OCI-LY7 (cell line): ENCODE data around the gene LRRC26. TPM values are rescaled to one million over a fixed set of nuclear protein-coding genes. Genes with fewer than 3 reads are reported as not detected.

Experiments used
- BruUV-seq: library from RNA; stranded (reverse); fragments of 400-500 nt; replicated peaks from 2 replicates; lab custom pipeline; 2021; lab: Mats Ljungman, UMichigan
- CTCF ChIA-PET: fragments of 300-600 bp; sonication (Branson Sonifier 250); formaldehyde crosslinking; loops from one replicate; lab custom pipeline; 2022; ENCODE audit warnings: antibody characterized with exemption; ENCODE audit not compliant: unreplicated experiment; lab: Charles Lee
- POLR2A ChIA-PET: fragments of 300-600 bp; sonication (Branson Sonifier 250); formaldehyde crosslinking; loops from one replicate; lab custom pipeline; 2022; ENCODE audit warnings: antibody characterized with exemption; lab: Charles Lee
- DNase-seq: peaks from one replicate; pipeline ENCODE4 v3.0.0-alpha.2; 2015; ENCODE audit warnings: low spot score
- H2AFZ ChIP-seq: fragments of 200-600 bp; sonication (generic), shearing (Covaris generic); 2 replicates; pipeline ENCODE4 v1.6.1; 2014; ENCODE audit warnings: mild to moderate bottlenecking, antibody characterized with exemption, low read length, moderate library complexity
- H3K27ac ChIP-seq: fragments of 200-600 bp; sonication (generic); 2 replicates; pipeline ENCODE4 v1.5.1; 2014; ENCODE audit warnings: mixed run types, low read depth, mild to moderate bottlenecking, moderate library complexity, low read length, inconsistent platforms; ENCODE audit not compliant: poor library complexity, severe bottlenecking
- H3K36me3 ChIP-seq: fragments of 200-600 bp; sonication (generic); 2 replicates; pipeline ENCODE4 v1.6.1; 2014; ENCODE audit warnings: mild to moderate bottlenecking, antibody characterized with exemption, low read length, moderate library complexity, mixed read lengths; ENCODE audit not compliant: insufficient read depth
- H3K4me1 ChIP-seq: fragments of 200-600 bp; sonication (generic); 2 replicates; pipeline ENCODE4 v1.5.1; 2014; ENCODE audit warnings: mild to moderate bottlenecking, low read length; ENCODE audit not compliant: insufficient read depth, poor library complexity, severe bottlenecking
- H3K4me2 ChIP-seq: fragments of 200-600 bp; sonication (generic); 2 replicates; pipeline ENCODE4 v1.6.1; 2014; ENCODE audit warnings: mild to moderate bottlenecking, low read length
- H3K4me3 ChIP-seq: fragments of 200-600 bp; sonication (generic); 2 replicates; pipeline ENCODE4 v1.5.1; 2014; ENCODE audit warnings: mild to moderate bottlenecking, low read depth, low read length; ENCODE audit not compliant: poor library complexity, severe bottlenecking
- H3K79me2 ChIP-seq: fragments of 200-600 bp; sonication (generic); 2 replicates; pipeline ENCODE4 v1.6.1; 2016; ENCODE audit warnings: low read depth, mild to moderate bottlenecking, low read length, moderate library complexity, mixed read lengths; ENCODE audit not compliant: insufficient read depth
- H3K9me2 ChIP-seq: fragments of 200-600 bp; sonication (generic); 2 replicates; pipeline ENCODE4 v1.6.1; 2016; ENCODE audit warnings: mild to moderate bottlenecking, low read length, mixed read lengths; ENCODE audit not compliant: insufficient read depth
- H3K9me3 ChIP-seq: fragments of 200-600 bp; sonication (generic); 2 replicates; pipeline ENCODE4 v1.6.1; 2014; ENCODE audit warnings: mild to moderate bottlenecking, mixed run types, low read length, mixed read lengths
- H4K20me1 ChIP-seq: fragments of 200-600 bp; sonication (generic); 2 replicates; pipeline ENCODE4 v1.6.1; 2014; ENCODE audit warnings: mild to moderate bottlenecking, antibody characterized with exemption, low read length, moderate library complexity, mixed read lengths; ENCODE audit not compliant: insufficient read depth
- CTCF ChIP-seq: fragments of 200-600 bp; sonication (generic); conservative IDR thresholded peaks from 2 replicates; pipeline ENCODE4 v1.5.1; 2014; ENCODE audit warnings: mild to moderate bottlenecking, antibody characterized with exemption, low read length, moderate library complexity, mixed read lengths
- EZH2phosphoT487 ChIP-seq: fragments of 200-600 bp; sonication (generic); IDR thresholded peaks from 2 replicates; pipeline ENCODE4 v1.6.1; 2018; ENCODE audit warnings: low read depth, borderline replicate concordance, mild to moderate bottlenecking, mixed run types, antibody characterized with exemption, low read length, moderate library complexity, mixed read lengths
- intact Hi-C: fragments of 100-400 bp; cut with micrococcal nuclease; formaldehyde crosslinking; loops from one replicate; pipeline ENCODE4 v1.10.0; 2022; ENCODE audit not compliant: unreplicated experiment
- total RNA-seq, 2 experiments: library from RNA; depleted of rRNA in 1 of 2; stranded (reverse); fragments of >200 nt in 1 of 2; shearing (Covaris generic) in 1 of 2; gene quantifications; 2 replicates each; pipeline ENCODE4 v1.2.3, GENCODE V29; 2014 to 2022

LRRC26 gene
- total RNA-seq, 2 experiments from 2014 or later: not detected

GRCh38 chr9:137145731-137146526 is 23.9 kb downstream of the LRRC26 start:
- ChIA-PET POLR2A (no interaction called here), CTCF (no interaction called here)
- no peak overlapping the region for H3K4me3 ChIP-seq
- no peaks in the 10 kb centered on the region for H4K20me1 ChIP-seq
- H3K27ac ChIP-seq: no peak overlapping the region
- intact Hi-C loops: no loop called here
- H3K4me2 ChIP-seq: no peak overlapping the region
- H3K4me1 ChIP-seq: peaks cover 12% of the 10 kb centered on the region
- BruUV-seq: no TSS peak
- H3K36me3 ChIP-seq: no peaks in the 10 kb centered on the region
- no peak for DNase-seq
- no peak overlapping the region for H2AFZ ChIP-seq
- H3K79me2 ChIP-seq: no peaks in the 10 kb centered on the region
- H3K9me3 ChIP-seq: no peaks in the 10 kb centered on the region
- H3K9me2 ChIP-seq: no peaks in the 10 kb centered on the region
- no peak for TF ChIP-seq EZH2phosphoT487
- TF ChIP-seq CTCF: no peak

- BruUV-seq: no TSS peak
- H3K9me3 ChIP-seq: no peaks in the 10 kb centered on the region
- H2AFZ ChIP-seq: no peak overlapping the region
- H4K20me1 ChIP-seq: no peaks in the 10 kb centered on the region
- TF ChIP-seq CTCF: no peak
- TF ChIP-seq EZH2phosphoT487: no peak
- no peaks in the 10 kb centered on the region for H3K4me1 ChIP-seq
- H3K4me2 ChIP-seq: no peak overlapping the region
- intact Hi-C loops: no loop called here
- H3K27ac ChIP-seq: no peak overlapping the region
- DNase-seq: no peak
- ChIA-PET POLR2A (no interaction called here), CTCF (interaction anchor here (0.6 kb wide), 1 partner anchor 93 kb away, joined by 3 read pairs; no protein-coding TSS in a partner anchor)
- no peaks in the 10 kb centered on the region for H3K36me3 ChIP-seq
- H3K79me2 ChIP-seq: no peaks in the 10 kb centered on the region
- H3K9me2 ChIP-seq: no peaks in the 10 kb centered on the region
- H3K4me3 ChIP-seq: no peak overlapping the region
Measured at GRCh38 chr9:137143459-137143858, 26.4 kb downstream of the LRRC26 start.
